Spleen (tissue), 11 donors: Measurements from ENCODE around the gene MAGI3. TPM values are rescaled to one million over a fixed set of nuclear protein-coding genes. Genes with fewer than 3 reads are reported as not detected.

Experiments
- DNase-seq: peaks from one replicate; pipeline ENCODE4 v3.0.0-alpha.2; 2020
- H3K27ac ChIP-seq, 8 donors: fragments of 200-600 bp; sonication (generic) in 7 of 8; 1 replicate in 4 of 8; 2 replicates in 4 of 8; pipeline versions ENCODE4 v1.5.0 to v1.8.0; 2016 to 2021; ENCODE audit warnings: inconsistent platforms in 4 of 8, mild to moderate bottlenecking in 4 of 8, moderate library complexity in 1 of 8
- H3K27me3 ChIP-seq, 7 donors: fragments of 200-600 bp; sonication (generic) in 6 of 7; replicated peaks in 1 of 7; 1 replicate in 4 of 7; 2 replicates in 3 of 7; pipeline versions ENCODE4 v1.5.0 to v1.8.0; 2016 to 2021; ENCODE audit warnings: inconsistent platforms in 3 of 7, mild to moderate bottlenecking in 1 of 7
- H3K36me3 ChIP-seq, 6 donors: fragments of 200-600 bp; sonication (generic) in 5 of 6; 1 replicate in 4 of 6; 2 replicates in 2 of 6; pipeline versions ENCODE4 v1.5.0 to v1.8.0; 2016 to 2021; ENCODE audit warnings: inconsistent platforms in 2 of 6
- H3K4me1 ChIP-seq, 6 donors: fragments of 200-600 bp; sonication (generic) in 5 of 6; 1 replicate in 3 of 6; 2 replicates in 3 of 6; pipeline versions ENCODE4 v1.5.0 to v1.8.0; 2016 to 2021; ENCODE audit warnings: inconsistent platforms in 3 of 6
- H3K4me3 ChIP-seq, 8 donors: fragments of 200-600 bp; sonication (generic) in 7 of 8; 1 replicate in 4 of 8; 2 replicates in 4 of 8; pipeline versions ENCODE4 v1.5.0 to v1.8.0; 2016 to 2021; ENCODE audit warnings: inconsistent platforms in 4 of 8, mild to moderate bottlenecking in 4 of 8, moderate library complexity in 2 of 8
- H3K9me3 ChIP-seq, 8 donors: fragments of 200-600 bp; sonication (generic) in 7 of 8; 1 replicate in 4 of 8; 2 replicates in 4 of 8; pipeline versions ENCODE4 v1.5.0 to v1.8.0; 2016 to 2021; ENCODE audit warnings: inconsistent platforms in 4 of 8
- POLR2A ChIP-seq, 3 donors: fragments of 450-650 bp; IDR thresholded peaks; one replicate each; pipeline ENCODE4 v1.5.1; 2017; ENCODE audit warnings: antibody characterized with exemption in 3 of 3, mild to moderate bottlenecking in 1 of 3
- POLR2AphosphoS5 ChIP-seq, 3 donors: sonication (generic); formaldehyde crosslinking; IDR thresholded peaks; one replicate each; pipeline ENCODE4 v1.5.1; 2017; ENCODE audit warnings: antibody characterized with exemption in 3 of 3
- WGBS, 5 donors: extraction: QIAGEN DNeasy Blood & Tissue Kit in 3 of 5; methylation state at CpG; one replicate each; pipeline versions ENCODE4 v1.1.5 to v1.1.7; 2013 to 2018; 5-methylcytosine and 5-hydroxymethylcytosine counted together
- intact Hi-C: fragments of 100-400 bp; cut with DNase I; formaldehyde crosslinking; loops from one replicate; pipeline ENCODE4 v1.15.0; 2023; ENCODE audit warnings: low total_unique reads
- polyA plus RNA-seq, 3 donors: library from polyadenylated mRNA; stranded (reverse); fragments of 200-250 nt; gene quantifications; one replicate each; pipeline ENCODE4 v1.2.1, GENCODE V29; 2013
- total RNA-seq, 7 donors: library from RNA; depleted of rRNA in 3 of 7; stranded (reverse); fragments of >200 nt in 3 of 7; fragmentation: NEBNext Ultra II Directional in 4 of 7; extraction: Animal tissue kit (Norgen Biotek cat#: 25700) in 4 of 7; gene quantifications; one replicate each; pipeline versions ENCODE4 v1.1.0 to v1.2.1, GENCODE V29; 2016 to 2021
- TF ChIP-seq, protein P1 (sequence below), 11 experiments: fragments of 200-600 bp in 7 of 11; fragments of 450-650 bp in 4 of 11; sonication (generic) in 4 of 11; IDR thresholded peaks in 8 of 11; conservative IDR thresholded peaks in 3 of 11; 1 replicate in 7 of 11; 2 replicates in 4 of 11; pipeline versions ENCODE4 v1.4.0 to v1.8.0; 2016 to 2021; ENCODE audit warnings: antibody characterized with exemption in 11 of 11, inconsistent platforms in 4 of 11, mild to moderate bottlenecking in 1 of 11
- donor health status: healthy with polysubstance abuse.
- donor health status: DM: no; HTN: no; CAD: no; lungs with moderate emphysema.
- donor health status: DM: no; HTN: no; CAD: no.
- donor health status: Bipolar disorder and iron deficiency.
- donor health status: healthy.
- donor health status: DM: no; HTN: no; CAD: no.
- donor health status: DM: yes; HTN: yes; CAD: no.

Gene MAGI3
- total and polyA plus RNA-seq, 10 donors = 0.74 to 16.3 (median 9.9) TPM

DNA sequence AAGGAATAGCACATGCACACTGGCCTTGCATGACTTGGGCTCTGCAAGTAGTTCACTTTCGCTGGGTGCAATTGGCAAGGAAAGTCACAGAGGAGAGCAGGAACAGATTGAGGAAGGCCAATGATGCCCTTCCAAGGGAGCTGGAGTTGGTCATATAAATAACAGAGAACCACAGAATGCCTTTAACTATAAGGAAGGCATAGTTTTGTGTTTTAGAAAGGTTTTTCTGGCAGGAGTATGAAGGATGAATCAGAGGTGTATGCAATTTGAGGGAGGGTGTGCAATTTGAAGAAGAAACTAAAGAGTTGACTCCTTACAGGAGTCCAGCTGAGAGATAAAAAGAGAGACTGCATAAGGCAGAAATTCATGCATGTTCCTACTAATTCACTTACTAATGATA is 256.8 kb downstream of the MAGI3 start:
- no peaks in the 10 kb centered on the region for H3K4me1 ChIP-seq
- no peak overlapping the region for H3K27ac ChIP-seq
- intact Hi-C loops = no loop called here
- no peaks in the 10 kb centered on the region for H3K9me3 ChIP-seq
- 94 to 100% (median 97%) methylated on average over 1 of the region's 1 CpG for WGBS, 5 donors
- H3K4me3 ChIP-seq = no peak overlapping the region
- peaks cover 0 to 9% (median under 1%) of the 10 kb centered on the region in 6 donors for H3K36me3 ChIP-seq
- TF ChIP-seq POLR2AphosphoS5 (IDR thresholded peaks at IDR 0.05) (no peak), POLR2A (IDR thresholded peaks at IDR 0.05) (no peak)
- TF ChIP-seq, protein P1, sequence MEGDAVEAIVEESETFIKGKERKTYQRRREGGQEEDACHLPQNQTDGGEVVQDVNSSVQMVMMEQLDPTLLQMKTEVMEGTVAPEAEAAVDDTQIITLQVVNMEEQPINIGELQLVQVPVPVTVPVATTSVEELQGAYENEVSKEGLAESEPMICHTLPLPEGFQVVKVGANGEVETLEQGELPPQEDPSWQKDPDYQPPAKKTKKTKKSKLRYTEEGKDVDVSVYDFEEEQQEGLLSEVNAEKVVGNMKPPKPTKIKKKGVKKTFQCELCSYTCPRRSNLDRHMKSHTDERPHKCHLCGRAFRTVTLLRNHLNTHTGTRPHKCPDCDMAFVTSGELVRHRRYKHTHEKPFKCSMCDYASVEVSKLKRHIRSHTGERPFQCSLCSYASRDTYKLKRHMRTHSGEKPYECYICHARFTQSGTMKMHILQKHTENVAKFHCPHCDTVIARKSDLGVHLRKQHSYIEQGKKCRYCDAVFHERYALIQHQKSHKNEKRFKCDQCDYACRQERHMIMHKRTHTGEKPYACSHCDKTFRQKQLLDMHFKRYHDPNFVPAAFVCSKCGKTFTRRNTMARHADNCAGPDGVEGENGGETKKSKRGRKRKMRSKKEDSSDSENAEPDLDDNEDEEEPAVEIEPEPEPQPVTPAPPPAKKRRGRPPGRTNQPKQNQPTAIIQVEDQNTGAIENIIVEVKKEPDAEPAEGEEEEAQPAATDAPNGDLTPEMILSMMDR (IDR thresholded peaks at IDR 0.05 in 8 of 11, conservative IDR thresholded peaks at IDR 0.05 in 3 of 11) = no peak
- no peak for DNase-seq
- no peaks in the 10 kb centered on the region for H3K27me3 ChIP-seq

DNA sequence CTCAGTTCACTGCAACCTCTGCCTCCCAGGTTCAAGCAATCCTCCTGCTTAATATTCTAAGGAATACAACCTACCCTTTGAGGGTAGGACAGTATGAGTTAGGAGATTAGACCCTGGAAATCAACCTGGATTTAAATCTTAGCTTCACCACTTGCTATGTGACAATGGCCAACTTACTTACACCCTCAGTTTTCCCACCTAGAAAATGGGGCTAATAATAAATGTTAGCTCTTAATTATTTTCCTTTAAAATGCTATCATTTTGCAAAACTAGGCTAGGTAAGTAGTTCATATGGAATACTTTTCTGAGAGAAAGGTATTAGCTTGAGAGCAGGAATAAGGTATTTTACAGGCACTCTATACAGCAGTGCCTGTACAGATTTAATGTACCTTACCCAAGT is 258.2 kb downstream of the MAGI3 start:
- DNase-seq = no peak
- TF ChIP-seq POLR2AphosphoS5 (IDR thresholded peaks at IDR 0.05) (no peak), POLR2A (IDR thresholded peaks at IDR 0.05) (no peak)
- TF ChIP-seq, protein P1 (IDR thresholded peaks at IDR 0.05 in 8 of 11, conservative IDR thresholded peaks at IDR 0.05 in 3 of 11) = no peak
- peaks cover 0 to 9% (median 0%) of the 10 kb centered on the region in 6 donors for H3K36me3 ChIP-seq
- H3K4me3 ChIP-seq = no peak overlapping the region
- H3K27ac ChIP-seq = no peak overlapping the region
- no peaks in the 10 kb centered on the region for H3K9me3 ChIP-seq
- intact Hi-C loops = no loop called here
- no peaks in the 10 kb centered on the region for H3K27me3 ChIP-seq
- H3K4me1 ChIP-seq = no peaks in the 10 kb centered on the region

- intact Hi-C loops = no loop called here
- TF ChIP-seq, protein P1 (IDR thresholded peaks at IDR 0.05 in 8 of 11, conservative IDR thresholded peaks at IDR 0.05 in 3 of 11) = no peak
- TF ChIP-seq POLR2A (IDR thresholded peaks at IDR 0.05) = no peak
- TF ChIP-seq POLR2AphosphoS5 (IDR thresholded peaks at IDR 0.05) = no peak
- no peak for DNase-seq
Measured at GRCh38 chr1:113652771-113653170, 262.5 kb downstream of the MAGI3 start.

DNA sequence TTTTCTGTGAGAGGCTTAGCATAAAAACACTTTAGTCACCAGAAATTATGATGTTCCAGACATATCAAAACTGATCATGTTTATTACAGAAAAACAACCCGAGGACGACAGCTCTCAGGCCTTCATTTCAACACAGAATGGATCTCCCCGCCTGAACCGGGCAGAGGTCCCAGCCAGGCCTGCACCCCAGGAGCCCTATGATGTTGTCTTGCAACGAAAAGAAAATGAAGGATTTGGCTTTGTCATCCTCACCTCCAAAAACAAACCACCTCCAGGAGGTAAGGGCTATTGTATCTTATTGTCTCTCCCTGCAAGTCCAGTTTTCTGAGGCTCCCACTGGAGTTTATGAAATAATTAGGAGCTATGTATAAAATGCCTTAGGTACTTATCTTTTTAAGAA is 263.4 kb downstream of the MAGI3 start:
- Histone ChIP-seq H3K36me3 (peaks cover 0 to 7% (median 0%) of the 10 kb centered on the region in 6 donors), H3K9me3 (no peaks in the 10 kb centered on the region), H3K27me3 (no peaks in the 10 kb centered on the region), H3K27ac (no peak overlapping the region), H3K4me1 (no peaks in the 10 kb centered on the region), H3K4me3 (no peak overlapping the region)
- intact Hi-C loops = no loop called here
- TF ChIP-seq POLR2AphosphoS5 (IDR thresholded peaks at IDR 0.05) (no peak), POLR2A (IDR thresholded peaks at IDR 0.05) (no peak)
- TF ChIP-seq, protein P1 (IDR thresholded peaks at IDR 0.05 in 8 of 11, conservative IDR thresholded peaks at IDR 0.05 in 3 of 11) = no peak
- 91 to 96% (median 95%) methylated on average over 5 of the region's 5 CpGs for WGBS, 5 donors
- DNase-seq = no peak

More at GRCh38 chr1:113652771-113653170, 262.5 kb downstream of the MAGI3 start:
- Histone ChIP-seq H3K27ac (no peak overlapping the region), H3K9me3 (no peaks in the 10 kb centered on the region), H3K4me3 (no peak overlapping the region), H3K27me3 (no peaks in the 10 kb centered on the region), H3K36me3 (peaks cover 0 to 7% (median 0%) of the 10 kb centered on the region in 6 donors), H3K4me1 (no peaks in the 10 kb centered on the region)
